Ovary (tissue), 9 donors: ENCODE results near the gene TLDC2. TPM values are rescaled to one million over a fixed set of nuclear protein-coding genes. Genes with fewer than 3 reads are reported as not detected.

Experiments used
- DNase-seq, 5 donors: peaks; one replicate each; pipeline ENCODE4 v3.0.0-alpha.2; 2019 to 2020
- H3K27ac ChIP-seq, 2 donors: fragments of 200-600 bp; one replicate each; pipeline versions ENCODE4 v1.5.1 to v1.8.0; 2019 to 2022
- H3K27me3 ChIP-seq: fragments of 200-600 bp; one replicate; pipeline ENCODE4 v1.8.0; 2022
- H3K36me3 ChIP-seq: fragments of 200-600 bp; sonication (generic); one replicate; pipeline ENCODE4 v1.5.1; 2019
- H3K4me1 ChIP-seq: one replicate; pipeline ENCODE4 v1.8.1; 2013; ENCODE audit warnings: mild to moderate bottlenecking, moderate library complexity; ENCODE audit not compliant: insufficient read depth
- H3K4me3 ChIP-seq: fragments of 200-600 bp; sonication (generic); one replicate; pipeline ENCODE4 v1.5.1; 2017
- H3K9me3 ChIP-seq, 2 donors: fragments of 200-600 bp in 1 of 2; sonication (generic) in 1 of 2; one replicate each; pipeline versions ENCODE4 v1.5.1 to v1.8.1; 2013 to 2019; ENCODE audit warnings: mild to moderate bottlenecking in 1 of 2, moderate library complexity in 1 of 2
- EP300 ChIP-seq: sonication (generic); formaldehyde crosslinking; IDR thresholded peaks from one replicate; pipeline ENCODE4 v1.6.1; 2017; ENCODE audit warnings: antibody characterized with exemption
- POLR2A ChIP-seq: fragments of 450-650 bp; IDR thresholded peaks from one replicate; pipeline ENCODE4 v1.6.1; 2017; ENCODE audit warnings: antibody characterized with exemption, mild to moderate bottlenecking, moderate library complexity
- WGBS, 3 donors: extraction: QIAGEN DNeasy Blood & Tissue Kit in 1 of 3; methylation state at CpG; one replicate each; pipeline versions ENCODE4 v1.1.5 to v1.1.7; 2013 to 2017; 5-methylcytosine and 5-hydroxymethylcytosine counted together
- intact Hi-C, 4 donors: fragments of 100-400 bp; cut with DNase I; formaldehyde crosslinking; loops; one replicate each; pipeline versions ENCODE4 v1.11.0 to v1.15.1; 2022 to 2023
- polyA plus RNA-seq, 2 donors: library from polyadenylated mRNA; stranded (reverse); fragments of 200-250 nt in 1 of 2; fragments of 350-450 nt in 1 of 2; fragmentation: Illumina TruSeq in 1 of 2; extraction: RNeasy Lipid Tissue Mini Kit (QIAGEN cat#74804) in 1 of 2; gene quantifications; one replicate each; pipeline ENCODE4 v1.2.3, GENCODE V29; 2013 to 2014
- total RNA-seq, 7 donors: library from RNA; depleted of rRNA in 2 of 7; stranded (reverse); fragments of >200 nt in 2 of 7; fragmentation: NEBNext Ultra II Directional in 3 of 7; extraction: Animal tissue kit (Norgen Biotek cat#: 25700) in 3 of 7; gene quantifications; one replicate each; pipeline versions ENCODE4 v1.1.0 to v1.2.4, GENCODE V29; 2016 to 2023
- TF ChIP-seq, protein P1 (sequence below), 3 donors: fragments of 450-650 bp in 2 of 3; fragments of 200-600 bp in 1 of 3; IDR thresholded peaks; one replicate each; pipeline versions ENCODE4 v1.5.1 to v1.8.0; 2016 to 2022; ENCODE audit warnings: antibody characterized with exemption in 3 of 3, mild to moderate bottlenecking in 1 of 3
- donor health status: DM: no; HTN: no; CAD: no; lungs with moderate emphysema.
- donor health status: DM: no; HTN: no; CAD: no.
- donor health status: Bipolar disorder and iron deficiency.
- donor health status: DM: yes; HTN: yes; CAD: no.
- donor health status: DM: no; HTN: no; CAD: no.
- donor health status: DM: yes; HTN: yes; CAD: no.

The TLDC2 gene
- total and polyA plus RNA-seq, 9 donors: 0.10 to 0.95 (median 0.33) TPM; not detected in 4

DNA sequence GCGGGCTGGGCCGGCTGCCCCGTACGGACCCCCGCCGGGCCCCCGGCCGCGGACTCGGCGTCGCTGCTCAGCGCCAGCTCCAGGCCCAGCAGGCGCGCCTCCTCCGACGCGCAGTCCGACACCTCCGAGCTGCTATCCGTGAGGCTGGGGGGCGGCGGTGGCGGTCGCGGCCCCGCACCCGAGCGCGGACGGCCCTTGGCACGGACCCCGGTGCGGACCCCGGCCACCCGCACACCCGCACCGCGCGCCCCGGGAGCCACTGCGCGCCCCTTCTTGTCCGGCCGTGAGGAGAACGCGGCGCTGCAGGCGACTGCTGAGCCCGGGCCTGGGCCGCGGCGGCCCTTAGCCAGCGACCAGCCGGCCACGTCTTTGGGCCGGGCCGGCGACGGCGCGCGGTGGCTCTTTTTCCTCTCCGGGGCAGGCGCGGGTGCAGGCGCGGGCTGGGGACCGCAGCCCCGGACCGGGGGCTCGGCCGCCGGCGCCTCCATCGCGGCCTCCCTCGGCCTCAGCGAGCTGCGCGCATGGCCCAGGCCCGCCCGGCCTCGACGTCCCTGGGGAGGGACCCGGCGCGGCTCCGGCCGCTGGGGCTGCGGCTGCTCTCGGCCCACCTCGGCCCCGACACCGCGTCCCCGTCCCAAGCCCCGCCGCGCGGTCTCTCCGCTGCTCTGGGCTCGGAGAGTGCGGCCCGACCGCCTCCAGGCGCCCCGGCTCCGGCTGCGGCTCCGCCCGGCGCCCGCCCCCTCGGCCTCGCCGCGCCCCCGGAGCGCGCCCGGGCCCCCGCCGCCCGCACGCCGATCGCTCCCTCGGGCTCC is 12.9 kb upstream of the TLDC2 start:
- TF ChIP-seq, protein P1, sequence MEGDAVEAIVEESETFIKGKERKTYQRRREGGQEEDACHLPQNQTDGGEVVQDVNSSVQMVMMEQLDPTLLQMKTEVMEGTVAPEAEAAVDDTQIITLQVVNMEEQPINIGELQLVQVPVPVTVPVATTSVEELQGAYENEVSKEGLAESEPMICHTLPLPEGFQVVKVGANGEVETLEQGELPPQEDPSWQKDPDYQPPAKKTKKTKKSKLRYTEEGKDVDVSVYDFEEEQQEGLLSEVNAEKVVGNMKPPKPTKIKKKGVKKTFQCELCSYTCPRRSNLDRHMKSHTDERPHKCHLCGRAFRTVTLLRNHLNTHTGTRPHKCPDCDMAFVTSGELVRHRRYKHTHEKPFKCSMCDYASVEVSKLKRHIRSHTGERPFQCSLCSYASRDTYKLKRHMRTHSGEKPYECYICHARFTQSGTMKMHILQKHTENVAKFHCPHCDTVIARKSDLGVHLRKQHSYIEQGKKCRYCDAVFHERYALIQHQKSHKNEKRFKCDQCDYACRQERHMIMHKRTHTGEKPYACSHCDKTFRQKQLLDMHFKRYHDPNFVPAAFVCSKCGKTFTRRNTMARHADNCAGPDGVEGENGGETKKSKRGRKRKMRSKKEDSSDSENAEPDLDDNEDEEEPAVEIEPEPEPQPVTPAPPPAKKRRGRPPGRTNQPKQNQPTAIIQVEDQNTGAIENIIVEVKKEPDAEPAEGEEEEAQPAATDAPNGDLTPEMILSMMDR (IDR thresholded peaks at IDR 0.05): no peak
- peak; percentile 13 for TF ChIP-seq POLR2A
- Histone ChIP-seq H3K4me3 (peak overlapping the region; percentile 46), H3K4me1 (peaks cover 18% of the 10 kb centered on the region), H3K9me3 (no peaks in the 10 kb centered on the region), H3K27me3 (no peaks in the 10 kb centered on the region), H3K27ac (peak overlapping the region; percentile 89 to 95), H3K36me3 (no peaks in the 10 kb centered on the region)
- intact Hi-C loops: loop anchor here in 3 of 4 donors (5.0 to 10.0 kb wide), 5 partner anchors 48 to 658 kb away; partner anchors contain the start of genes DSN1 (in 2 of the 3) and NDRG3 (in 1 of the 3)
- peak in 1 of 5 donors; percentile 64 for DNase-seq
- WGBS, 3 donors: 1% methylated on average over 25 to 129 of the region's 129 CpGs

DNA sequence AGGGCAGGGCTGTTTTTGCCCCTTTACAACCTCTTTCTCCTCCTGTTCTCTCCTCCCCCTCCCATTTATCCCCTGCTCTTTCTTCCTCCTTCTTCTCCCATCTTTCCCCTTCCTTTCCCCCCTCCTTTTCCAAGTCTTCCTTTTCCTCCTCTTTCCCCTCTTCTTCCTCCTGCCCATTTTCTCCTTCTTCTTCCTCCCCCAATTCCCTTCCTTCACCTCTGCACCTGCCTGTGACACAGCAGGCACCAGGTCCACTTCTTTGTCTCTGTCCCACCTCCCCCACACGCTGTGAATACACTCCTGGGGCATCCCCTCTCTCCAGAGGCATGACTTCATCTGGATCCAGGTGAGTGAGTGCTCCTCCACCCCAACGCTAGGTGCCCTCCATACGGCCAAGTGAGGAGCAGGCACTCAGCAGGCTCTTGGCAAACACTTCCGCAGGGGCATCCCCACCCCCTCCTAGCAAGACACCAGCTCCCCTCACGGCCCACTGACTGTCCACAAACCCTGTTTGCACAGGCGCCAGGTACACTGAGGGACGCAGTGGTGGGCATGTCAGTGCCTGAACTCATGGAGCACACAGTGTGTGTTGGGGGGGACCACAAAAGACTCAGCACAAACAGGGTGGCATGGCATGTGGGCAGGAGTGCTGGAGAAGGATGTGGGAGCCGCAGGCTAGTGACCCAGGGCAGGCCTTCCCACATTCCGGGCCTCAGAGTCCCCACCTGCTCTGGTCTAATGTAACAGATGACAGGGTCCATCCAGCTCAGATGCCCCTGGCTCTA is 10.7 kb upstream of the TLDC2 start:
- TF ChIP-seq POLR2A: no peak
- no peak for TF ChIP-seq EP300
- TF ChIP-seq, protein P1 (IDR thresholded peaks at IDR 0.05): no peak
- intact Hi-C loops: loop anchor here in 3 of 4 donors (10.0 kb wide), 4 partner anchors 50 to 660 kb away; partner anchors contain the start of gene DSN1 (in 2 of the 3)
- Histone ChIP-seq H3K27ac (no peak overlapping the region), H3K36me3 (no peaks in the 10 kb centered on the region), H3K9me3 (no peaks in the 10 kb centered on the region), H3K27me3 (no peaks in the 10 kb centered on the region), H3K4me1 (peaks cover 10% of the 10 kb centered on the region), H3K4me3 (no peak overlapping the region)
- 87 to 90% (median 87%) methylated on average over 9 of the region's 9 CpGs for WGBS, 3 donors
- DNase-seq: no peak

DNA sequence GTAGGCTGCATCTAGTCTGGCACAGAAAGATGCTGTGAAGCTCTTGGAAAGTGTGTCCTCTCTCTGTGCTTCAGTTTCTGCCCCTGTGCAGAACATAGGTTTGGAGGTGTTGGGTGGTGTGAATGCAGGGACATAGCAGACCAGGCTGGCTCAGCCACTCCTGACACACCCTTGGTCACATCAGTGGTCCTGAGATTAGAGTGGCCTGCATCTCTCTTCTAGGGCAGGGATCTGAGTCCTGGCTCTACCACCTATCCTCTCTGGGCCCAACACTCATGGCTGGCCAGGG is 10.1 kb upstream of the TLDC2 start:
- Histone ChIP-seq H3K9me3 (no peaks in the 10 kb centered on the region), H3K27ac (no peak overlapping the region), H3K27me3 (no peaks in the 10 kb centered on the region), H3K4me3 (no peak overlapping the region), H3K4me1 (peaks cover 8% of the 10 kb centered on the region), H3K36me3 (no peaks in the 10 kb centered on the region)
- intact Hi-C loops: loop anchor here in 3 of 4 donors (10.0 kb wide), 4 partner anchors 51 to 661 kb away; partner anchors contain the start of gene DSN1 (in 2 of the 3)
- DNase-seq: no peak
- TF ChIP-seq EP300: no peak
- no peak for TF ChIP-seq POLR2A
- TF ChIP-seq, protein P1 (IDR thresholded peaks at IDR 0.05): no peak

DNA sequence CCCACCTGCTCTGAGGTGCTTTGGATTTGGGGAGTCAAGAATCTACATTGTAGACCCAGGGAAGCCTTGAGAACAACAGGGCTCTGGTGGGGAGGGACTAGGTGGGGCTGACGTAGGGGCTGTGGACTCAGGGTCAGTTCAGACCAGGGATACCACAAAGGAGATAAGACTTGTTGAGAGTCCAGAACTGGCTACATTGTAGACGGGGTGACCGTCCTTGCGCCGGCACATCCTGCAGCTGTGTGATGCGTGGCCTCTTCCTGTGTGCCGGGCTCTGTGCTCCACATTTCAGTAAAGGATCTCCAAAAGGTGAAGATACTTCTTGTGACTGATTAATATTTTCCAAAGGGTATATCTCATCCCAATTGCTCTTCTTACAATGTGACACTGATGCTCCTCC is 9.8 kb upstream of the TLDC2 start:
- H3K27ac ChIP-seq: no peak overlapping the region
- no peaks in the 10 kb centered on the region for H3K36me3 ChIP-seq
- no peaks in the 10 kb centered on the region for H3K9me3 ChIP-seq
- no peaks in the 10 kb centered on the region for H3K27me3 ChIP-seq
- intact Hi-C loops: loop anchor here in 3 of 4 donors (10.0 kb wide), 4 partner anchors 51 to 661 kb away; partner anchors contain the start of gene DSN1 (in 2 of the 3)
- H3K4me3 ChIP-seq: no peak overlapping the region
- no peak for DNase-seq
- H3K4me1 ChIP-seq: peaks cover 5% of the 10 kb centered on the region
- TF ChIP-seq, protein P1 (IDR thresholded peaks at IDR 0.05): no peak
- TF ChIP-seq EP300 (no peak), POLR2A (no peak)
- 91 to 96% (median 93%) methylated on average over 7 of the region's 7 CpGs for WGBS, 3 donors
